BLaER1 (cell line): Measurements from ENCODE around the gene LYPLAL1.

Experiments used
- H3K27ac ChIP-seq: shearing (Covaris generic); formaldehyde crosslinking; 2 replicates; pipeline ENCODE4 v1.8.1; 2022
- H3K27me3 ChIP-seq: shearing (Covaris generic); formaldehyde crosslinking; 2 replicates; pipeline ENCODE4 v1.8.1; 2022
- H3K36me3 ChIP-seq: shearing (Covaris generic); formaldehyde crosslinking; 2 replicates; pipeline ENCODE4 v1.8.1; 2022
- H3K4me1 ChIP-seq: shearing (Covaris generic); formaldehyde crosslinking; 2 replicates; pipeline ENCODE4 v1.8.1; 2022
- H3K4me2 ChIP-seq: shearing (Covaris generic); formaldehyde crosslinking; 2 replicates; pipeline ENCODE4 v1.8.1; 2022
- H3K4me3 ChIP-seq: shearing (Covaris generic); formaldehyde crosslinking; 2 replicates; pipeline ENCODE4 v1.8.1; 2022
- H3K9ac ChIP-seq: shearing (Covaris generic); formaldehyde crosslinking; 2 replicates; pipeline ENCODE4 v1.8.1; 2022
- H3K9me3 ChIP-seq: shearing (Covaris generic); formaldehyde crosslinking; 2 replicates; pipeline ENCODE4 v1.8.1; 2022
- H4K20me1 ChIP-seq: shearing (Covaris generic); formaldehyde crosslinking; 2 replicates; pipeline ENCODE4 v1.8.1; 2022
- Cebpa-rat ChIP-seq: shearing (Covaris generic); IDR thresholded peaks from 2 replicates; pipeline ENCODE4 v1.8.1; 2022

The LYPLAL1 gene

DNA sequence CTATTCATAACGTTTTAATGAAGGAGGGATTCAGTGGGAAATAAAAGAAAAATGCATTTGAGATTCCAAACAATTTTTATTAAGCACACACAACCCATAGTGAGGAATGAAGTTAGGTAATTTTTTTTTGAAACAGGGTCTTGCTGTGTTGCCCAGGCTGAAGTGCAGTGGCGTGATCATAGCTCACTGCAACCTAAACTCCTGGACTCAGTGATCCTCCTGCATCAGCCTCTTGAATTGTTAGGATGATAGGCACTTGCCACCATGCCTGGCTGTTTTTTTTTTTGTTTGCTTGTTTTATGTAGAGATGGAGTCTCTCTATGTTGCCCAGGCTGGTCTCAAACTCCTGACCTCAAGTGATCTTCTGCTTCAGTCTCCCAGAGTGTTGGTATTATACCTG is 28.9 kb downstream of the LYPLAL1 start:
- H3K4me1 ChIP-seq: no peaks in the 10 kb centered on the region
- no peak overlapping the region for H3K27ac ChIP-seq
- no peaks in the 10 kb centered on the region for H4K20me1 ChIP-seq
- H3K9me3 ChIP-seq: no peaks in the 10 kb centered on the region
- no peaks in the 10 kb centered on the region for H3K27me3 ChIP-seq
- no peak for TF ChIP-seq Cebpa-rat
- H3K4me2 ChIP-seq: no peak overlapping the region
- H3K36me3 ChIP-seq: peaks cover 12% of the 10 kb centered on the region
- H3K9ac ChIP-seq: no peak overlapping the region
- no peak overlapping the region for H3K4me3 ChIP-seq

DNA sequence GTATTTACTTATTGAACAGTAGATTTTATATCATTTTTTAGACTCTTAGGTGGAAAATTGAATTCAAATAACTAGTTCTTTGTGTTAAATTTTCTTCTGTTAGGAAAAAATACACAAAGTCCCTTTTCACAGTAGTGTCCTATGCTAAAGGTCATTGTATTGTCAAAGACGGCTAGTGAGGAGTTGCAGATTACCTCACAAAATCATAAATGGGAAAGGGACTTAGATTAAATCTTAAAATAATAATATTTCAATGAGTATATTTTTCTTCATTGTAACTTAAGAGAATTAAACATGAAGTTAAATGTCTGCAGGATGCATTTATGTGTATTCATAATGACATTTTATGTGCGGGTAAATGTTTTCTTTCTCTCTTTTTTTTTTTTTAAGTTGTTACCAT is 32.7 kb downstream of the LYPLAL1 start:
- Histone ChIP-seq H3K4me2 (no peak overlapping the region), H4K20me1 (no peaks in the 10 kb centered on the region), H3K27me3 (no peaks in the 10 kb centered on the region), H3K27ac (no peak overlapping the region), H3K9ac (no peak overlapping the region), H3K4me3 (no peak overlapping the region), H3K36me3 (0 out of 2 replicates have a peak, but pooled peaks cover 8% of the 10 kb centered on the region), H3K9me3 (no peaks in the 10 kb centered on the region), H3K4me1 (no peaks in the 10 kb centered on the region)
- TF ChIP-seq Cebpa-rat: no peak

DNA sequence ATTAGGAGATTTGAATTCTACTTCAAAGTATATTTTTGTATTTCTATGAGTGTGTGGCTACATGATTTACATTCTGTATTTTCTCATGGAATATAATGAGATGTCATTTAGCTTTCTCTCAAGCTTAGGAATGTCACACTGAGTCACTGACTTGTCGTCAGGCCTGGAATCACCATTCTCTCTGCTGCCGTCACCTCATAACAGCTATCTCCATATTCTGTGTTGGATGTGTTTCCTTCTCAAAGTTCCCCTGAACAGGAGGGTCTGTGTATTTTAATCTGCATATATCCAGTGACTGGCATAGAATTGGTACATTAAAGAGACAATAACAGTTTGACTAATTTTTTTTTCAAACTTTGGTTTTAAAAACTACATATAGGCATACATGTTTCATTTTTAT is 35.9 kb downstream of the LYPLAL1 start:
- 0 out of 2 replicates have a peak, but pooled peaks cover 8% of the 10 kb centered on the region for H3K36me3 ChIP-seq
- H3K27me3 ChIP-seq: no peaks in the 10 kb centered on the region
- H3K4me3 ChIP-seq: no peak overlapping the region
- no peak overlapping the region for H3K9ac ChIP-seq
- no peak overlapping the region for H3K27ac ChIP-seq
- no peaks in the 10 kb centered on the region for H3K4me1 ChIP-seq
- TF ChIP-seq Cebpa-rat: no peak
- no peaks in the 10 kb centered on the region for H3K9me3 ChIP-seq
- H3K4me2 ChIP-seq: no peak overlapping the region
- H4K20me1 ChIP-seq: no peaks in the 10 kb centered on the region

DNA sequence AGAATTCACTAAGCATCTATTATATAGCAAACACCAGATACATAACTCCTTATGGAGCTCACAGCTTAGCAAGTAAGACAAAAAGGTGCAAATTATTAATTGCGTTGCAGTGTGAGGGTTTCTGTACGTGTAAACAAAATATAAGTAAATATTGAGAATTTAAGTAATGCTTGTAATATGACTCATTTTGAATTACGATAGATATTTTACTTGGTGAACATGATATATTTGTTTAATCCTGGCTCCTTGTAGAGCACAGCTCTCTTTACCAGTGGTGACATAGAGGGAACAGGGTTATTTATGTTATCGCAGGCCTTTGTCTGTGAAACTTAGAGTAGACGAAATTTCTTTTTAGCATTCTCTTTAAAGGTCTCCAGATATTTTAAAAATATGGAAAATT is 36.4 kb downstream of the LYPLAL1 start:
- Histone ChIP-seq H3K4me3 (no peak overlapping the region), H3K9me3 (no peaks in the 10 kb centered on the region), H4K20me1 (no peaks in the 10 kb centered on the region), H3K36me3 (0 out of 2 replicates have a peak, but pooled peaks cover 8% of the 10 kb centered on the region), H3K4me1 (no peaks in the 10 kb centered on the region), H3K27me3 (no peaks in the 10 kb centered on the region), H3K9ac (no peak overlapping the region), H3K4me2 (no peak overlapping the region), H3K27ac (no peak overlapping the region)
- no peak for TF ChIP-seq Cebpa-rat

DNA sequence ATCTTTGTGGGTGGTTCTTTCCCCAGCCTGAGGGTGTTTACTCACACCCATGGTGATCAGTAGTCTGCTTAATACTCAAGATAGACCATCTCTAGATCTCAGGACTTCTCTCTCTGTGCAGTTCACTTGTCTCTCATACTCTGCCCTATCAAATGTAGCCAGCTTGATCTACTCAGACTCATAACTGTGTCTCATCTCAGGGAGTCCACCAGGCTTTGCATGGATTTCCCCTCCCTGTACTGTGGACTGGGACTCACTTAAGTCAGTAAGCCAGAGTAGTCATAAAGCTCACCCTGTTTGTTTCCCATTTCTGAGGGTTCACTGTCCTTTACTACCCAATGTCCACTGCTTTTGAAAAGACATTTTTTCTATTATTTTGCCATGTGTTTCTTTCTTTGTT is 41.8 kb downstream of the LYPLAL1 start:
- peaks cover 19% of the 10 kb centered on the region; the same call in 1 of the 2 replicates for H3K36me3 ChIP-seq

DNA sequence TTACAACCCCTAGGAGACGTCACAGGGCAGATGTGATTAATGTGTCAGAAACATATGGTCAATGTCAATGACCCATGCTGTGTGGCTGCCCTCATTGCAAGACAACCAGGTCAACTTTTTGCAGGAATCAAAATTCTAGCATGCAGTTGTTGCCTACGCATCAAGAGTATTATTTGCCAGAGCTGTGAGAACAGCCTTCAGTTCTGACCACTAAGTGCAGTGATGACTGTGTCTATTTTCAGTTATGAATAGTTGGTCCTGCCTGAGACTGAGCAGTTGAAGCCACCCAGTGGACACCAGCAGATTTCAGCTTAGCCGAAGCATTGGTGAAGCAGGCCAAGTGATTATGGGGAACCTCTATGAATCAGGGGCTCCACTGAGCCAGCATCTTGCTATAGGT is 47.3 kb downstream of the LYPLAL1 start:
- H3K27me3 ChIP-seq: no peaks in the 10 kb centered on the region
- H3K27ac ChIP-seq: no peak overlapping the region
- no peak overlapping the region for H3K9ac ChIP-seq
- TF ChIP-seq Cebpa-rat: no peak
- H3K4me3 ChIP-seq: no peak overlapping the region
- no peaks in the 10 kb centered on the region for H4K20me1 ChIP-seq
- no peak overlapping the region for H3K4me2 ChIP-seq
- peaks cover 13% of the 10 kb centered on the region; the same call in 1 of the 2 replicates for H3K36me3 ChIP-seq
- H3K9me3 ChIP-seq: no peaks in the 10 kb centered on the region
- H3K4me1 ChIP-seq: no peaks in the 10 kb centered on the region

More for the DNA sequence above, 41.8 kb downstream of the LYPLAL1 start:
- H4K20me1 ChIP-seq: no peaks in the 10 kb centered on the region
- no peak overlapping the region for H3K4me2 ChIP-seq
- H3K9me3 ChIP-seq: no peaks in the 10 kb centered on the region
- H3K27ac ChIP-seq: no peak overlapping the region
- no peaks in the 10 kb centered on the region for H3K27me3 ChIP-seq
- no peak overlapping the region for H3K4me3 ChIP-seq
- no peak for TF ChIP-seq Cebpa-rat
- H3K4me1 ChIP-seq: no peaks in the 10 kb centered on the region
- no peak overlapping the region for H3K9ac ChIP-seq

DNA sequence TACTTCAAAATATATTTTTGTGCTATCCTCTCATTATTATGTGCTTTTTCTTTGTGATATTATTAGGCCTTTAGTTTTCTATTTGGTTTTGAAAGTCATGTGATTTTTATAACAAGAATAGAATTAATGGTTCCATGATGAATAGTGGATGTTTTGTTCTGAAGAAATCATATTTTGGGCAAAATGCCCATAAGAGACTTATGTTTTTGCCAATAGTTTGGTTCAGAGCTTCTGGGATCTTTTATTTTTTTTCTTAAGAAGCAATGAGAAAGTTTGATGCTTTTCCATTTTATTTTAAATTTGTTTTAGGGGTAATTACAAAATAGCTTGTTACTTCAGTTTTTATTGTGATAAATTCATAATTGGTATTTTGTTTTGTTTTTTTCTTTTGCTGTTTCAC is 49.8 kb downstream of the LYPLAL1 start:
- Histone ChIP-seq H3K9me3 (no peaks in the 10 kb centered on the region), H3K4me2 (no peak overlapping the region), H3K27ac (no peak overlapping the region), H3K4me1 (no peaks in the 10 kb centered on the region), H4K20me1 (no peaks in the 10 kb centered on the region), H3K36me3 (peaks cover 16% of the 10 kb centered on the region; the same call in 1 of the 2 replicates), H3K4me3 (no peak overlapping the region), H3K9ac (no peak overlapping the region), H3K27me3 (no peaks in the 10 kb centered on the region)
- no peak for TF ChIP-seq Cebpa-rat

DNA sequence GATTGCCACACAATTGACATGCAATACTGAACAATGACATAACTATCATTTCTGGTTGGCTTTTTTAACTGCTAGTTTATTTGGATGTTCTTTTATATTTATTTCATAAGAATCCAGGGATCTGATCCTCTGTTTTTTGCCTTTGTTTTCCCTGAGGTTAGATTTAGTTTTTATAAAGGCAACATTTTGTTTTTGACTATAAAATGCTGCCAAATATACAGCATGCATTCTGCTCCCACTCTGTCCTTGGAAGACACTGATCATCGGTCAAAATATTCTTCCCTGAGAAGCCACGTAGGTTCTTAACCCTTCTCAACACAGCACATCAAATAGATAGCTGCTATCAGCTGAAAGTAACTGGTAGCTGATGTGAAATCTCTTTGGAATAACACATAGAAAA is 52.5 kb downstream of the LYPLAL1 start:
- Histone ChIP-seq H3K4me1 (no peaks in the 10 kb centered on the region), H3K36me3 (peaks cover 10% of the 10 kb centered on the region; the same call in 1 of the 2 replicates), H3K4me2 (no peak overlapping the region), H3K9me3 (no peaks in the 10 kb centered on the region), H3K4me3 (no peak overlapping the region), H3K27me3 (no peaks in the 10 kb centered on the region), H3K9ac (no peak overlapping the region), H4K20me1 (no peaks in the 10 kb centered on the region), H3K27ac (no peak overlapping the region)
- no peak for TF ChIP-seq Cebpa-rat

DNA sequence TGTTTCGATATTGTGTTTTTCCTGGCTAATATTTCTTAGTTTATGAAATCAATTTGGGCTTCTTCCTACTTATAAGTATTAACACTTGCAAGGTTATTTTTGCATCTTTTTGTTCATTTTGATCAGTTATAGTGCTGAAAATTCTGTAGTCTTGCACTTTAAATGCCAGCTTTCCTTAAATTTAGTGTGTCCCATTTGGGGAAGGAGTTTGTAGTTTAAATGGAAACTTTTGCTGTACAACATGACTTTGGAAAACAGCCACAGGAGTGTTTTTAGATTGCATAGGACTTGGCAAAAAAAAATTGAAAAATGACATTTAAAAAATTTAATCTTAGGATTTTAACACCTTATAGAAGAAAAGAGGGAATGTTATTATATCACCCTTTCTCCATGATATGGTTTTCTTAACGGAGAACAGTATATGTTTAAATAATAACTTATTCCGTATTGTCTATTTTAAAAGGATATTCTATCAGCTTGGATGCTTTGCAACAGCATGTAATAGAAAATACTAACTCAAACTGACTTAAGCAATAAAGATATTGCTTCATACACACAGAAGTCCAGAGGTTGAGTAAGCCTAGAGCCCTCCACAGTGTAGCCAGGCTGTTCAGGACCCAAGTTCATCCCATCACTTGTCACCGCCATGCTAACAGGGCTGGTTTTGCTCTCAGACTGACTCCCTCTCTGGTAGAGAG is 53.8 kb downstream of the LYPLAL1 start:
- Histone ChIP-seq H3K4me2 (no peak overlapping the region), H3K4me3 (no peak overlapping the region), H3K9ac (no peak overlapping the region), H3K9me3 (no peaks in the 10 kb centered on the region), H3K27me3 (no peaks in the 10 kb centered on the region), H4K20me1 (no peaks in the 10 kb centered on the region), H3K27ac (no peak overlapping the region), H3K4me1 (no peaks in the 10 kb centered on the region), H3K36me3 (peaks cover 10% of the 10 kb centered on the region; the same call in 1 of the 2 replicates)
- TF ChIP-seq Cebpa-rat: no peak

DNA sequence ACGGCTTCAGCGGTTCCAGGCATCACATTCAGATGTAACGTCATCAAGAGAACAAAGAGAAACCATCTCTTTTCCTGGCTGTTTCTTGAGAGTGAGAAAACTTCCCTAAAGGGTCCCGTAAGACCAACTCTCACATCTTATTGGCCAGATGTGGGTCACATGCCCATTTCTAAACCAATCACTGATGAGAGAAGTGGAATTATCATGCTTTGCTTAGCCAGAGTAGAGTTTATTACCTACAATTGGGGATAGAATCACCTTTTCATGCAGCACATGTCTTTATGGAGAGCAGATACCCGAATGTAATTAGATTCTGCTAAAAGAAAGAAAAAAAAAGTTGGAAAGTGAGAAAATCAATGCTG is 54.4 kb downstream of the LYPLAL1 start:
- Histone ChIP-seq H3K4me2 (no peak overlapping the region), H3K4me3 (no peak overlapping the region), H3K9ac (no peak overlapping the region), H3K9me3 (no peaks in the 10 kb centered on the region), H3K36me3 (peaks cover 10% of the 10 kb centered on the region; the same call in 1 of the 2 replicates), H3K4me1 (no peaks in the 10 kb centered on the region), H4K20me1 (no peaks in the 10 kb centered on the region), H3K27me3 (no peaks in the 10 kb centered on the region), H3K27ac (no peak overlapping the region)
- TF ChIP-seq Cebpa-rat: no peak
